Measurements from ENCODE around the gene ADAM19.

- no peak for TF ChIP-seq CTCF (IDR thresholded peaks at IDR 0.05)
- no peak for TF ChIP-seq POLR2A (IDR thresholded peaks at IDR 0.05)
These were observed 70.1 kb downstream of the ADAM19 start for GRCh38 chr5:157505496-157505895.
